ENCODE measurements around the gene OPTN. TPM values are rescaled to one million over a fixed set of nuclear protein-coding genes. Genes with fewer than 3 reads are reported as not detected.

The OPTN gene
- polyA plus RNA-seq, 3 donors, result 1.4 to 3.7 (median 2.6) TPM

GRCh38 chr10:13118784-13119410, 18.9 kb downstream of the OPTN start:
- Histone ChIP-seq H3K9ac (ENCODE audit: insufficient read depth, low read length, poor library complexity, severe bottlenecking) (no peak overlapping the region), H3K4me3 (replicated peaks in 1 of 3; ENCODE audit: low read depth in 2 of 3, low read length in 3 of 3) (no peak overlapping the region), H3K27me3 (ENCODE audit: control insufficient read depth in 2 of 2, insufficient read depth in 2 of 2, low read length in 2 of 2) (peaks cover 43 to 60% of the 10 kb centered on the region in 2 donors), H2AFZ (ENCODE audit: insufficient read depth, low read depth, low read length, poor library complexity, severe bottlenecking) (no peak overlapping the region), H3K27ac (ENCODE audit: low read depth in 1 of 2, low read length in 2 of 2) (no peak overlapping the region), H3K4me1 (ENCODE audit: control insufficient read depth in 1 of 2, insufficient read depth in 2 of 2, low read length in 2 of 2) (peaks cover 17% of the 10 kb centered on the region in 2 donors), H4K20me1 (ENCODE audit: insufficient read depth, low read length) (no peaks in the 10 kb centered on the region), H3K36me3 (replicated peaks in 1 of 2; ENCODE audit: control insufficient read depth in 1 of 2, insufficient read depth in 2 of 2, low read length in 2 of 2) (no peaks in the 10 kb centered on the region), H3K79me2 (ENCODE audit: insufficient read depth, low read length) (no peaks in the 10 kb centered on the region), H3K9me3 (replicated peaks in 1 of 2; ENCODE audit: control insufficient read depth in 1 of 2, insufficient read depth in 1 of 2, low read length in 2 of 2) (peaks cover 0 to 4% of the 10 kb centered on the region in 2 donors), H3K4me2 (replicated peaks; ENCODE audit: extremely low read depth, low read length, poor library complexity, severe bottlenecking) (no peak overlapping the region)
- Mint-ChIP-seq H3K4me3 (peak overlapping the region in 1 of 2 donors; percentile 74), H3K27me3 (ENCODE audit: low read depth in 3 of 3) (peaks cover 38 to 67% (median 62%) of the 10 kb centered on the region in 3 donors), H3K36me3 (peaks cover 6 to 21% of the 10 kb centered on the region in 2 donors), H3K9me3 (peaks cover 0 to 13% (median 2%) of the 10 kb centered on the region in 7 donors), H3K4me1 (peaks cover 34% of the 10 kb centered on the region), H3K27ac (peak overlapping the region in 3 of 7 donors; percentile 13 to 53 (median 22))
- no peak for TF ChIP-seq CTCF (IDR thresholded peaks at IDR 0.05)
- DNase-seq, result no peak
- intact Hi-C loops (cut with micrococcal nuclease), result no loop called here
- WGBS (ENCODE audit: insufficient coverage), result 100% methylated on average over 1 of the region's 3 CpGs

DNA sequence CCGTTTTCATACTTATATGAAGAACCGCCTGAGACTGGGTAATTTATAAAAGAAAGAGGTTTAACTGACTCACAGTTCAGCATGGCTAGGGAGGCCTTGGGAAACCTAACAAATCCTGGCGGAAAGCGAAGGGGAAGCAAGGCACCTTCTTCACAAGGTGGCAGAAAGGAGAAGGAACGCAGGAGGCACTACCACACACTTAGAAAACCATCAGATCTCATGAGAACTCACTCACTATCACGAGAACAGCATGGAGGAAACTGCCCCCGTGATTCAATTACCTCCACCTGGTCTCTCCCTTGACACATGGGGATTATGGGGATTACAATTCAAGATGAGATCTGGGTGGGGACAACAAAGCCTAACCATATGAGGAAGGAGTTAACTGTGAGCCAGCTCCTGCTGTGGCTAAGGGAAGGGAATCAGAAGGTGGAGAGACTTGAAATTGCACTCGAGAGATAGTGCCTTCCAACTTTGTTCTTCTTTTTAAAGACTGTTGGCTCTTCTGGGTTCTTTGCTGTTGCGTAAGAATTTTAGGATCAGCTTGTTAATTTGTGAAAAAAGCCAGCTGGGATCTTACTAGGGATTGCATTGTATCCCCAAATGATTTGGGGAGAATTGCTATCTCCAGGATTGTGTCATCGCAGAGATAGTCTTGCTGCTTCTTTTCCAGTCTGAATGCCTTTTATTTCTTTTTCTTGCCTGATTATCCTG, 21.0 kb downstream of the OPTN start:
- peaks cover 0 to 4% of the 10 kb centered on the region in 2 donors for H3K9me3 ChIP-seq (replicated peaks in 1 of 2; ENCODE audit: control insufficient read depth in 1 of 2, insufficient read depth in 1 of 2, low read length in 2 of 2)
- no peak for DNase-seq
- peak overlapping the region in 1 of 2 donors; percentile 85 for H3K4me3 Mint-ChIP-seq
- peaks cover 6 to 23% of the 10 kb centered on the region in 2 donors for H3K36me3 Mint-ChIP-seq
- H4K20me1 ChIP-seq (ENCODE audit: insufficient read depth, low read length), result no peaks in the 10 kb centered on the region
- peaks cover 0 to 13% (median 2%) of the 10 kb centered on the region in 7 donors for H3K9me3 Mint-ChIP-seq
- no peak overlapping the region for H3K27ac ChIP-seq (ENCODE audit: low read depth in 1 of 2, low read length in 2 of 2)
- no peaks in the 10 kb centered on the region for H3K36me3 ChIP-seq (replicated peaks in 1 of 2; ENCODE audit: control insufficient read depth in 1 of 2, insufficient read depth in 2 of 2, low read length in 2 of 2)
- no peak overlapping the region for H3K4me2 ChIP-seq (replicated peaks; ENCODE audit: extremely low read depth, low read length, poor library complexity, severe bottlenecking)
- WGBS (ENCODE audit: insufficient coverage), result 57% methylated on average over 4 of the region's 10 CpGs
- no peak overlapping the region for H3K4me3 ChIP-seq (replicated peaks in 1 of 3; ENCODE audit: low read depth in 2 of 3, low read length in 3 of 3)
- intact Hi-C loops (cut with micrococcal nuclease), result no loop called here
- H3K4me1 Mint-ChIP-seq, result peaks cover 34% of the 10 kb centered on the region
- H3K27ac Mint-ChIP-seq, result peak overlapping the region in 2 of 7 donors; percentile 0 to 4
- H3K79me2 ChIP-seq (ENCODE audit: insufficient read depth, low read length), result no peaks in the 10 kb centered on the region
- no peak overlapping the region for H2AFZ ChIP-seq (ENCODE audit: insufficient read depth, low read depth, low read length, poor library complexity, severe bottlenecking)
- H3K27me3 ChIP-seq (ENCODE audit: control insufficient read depth in 2 of 2, insufficient read depth in 2 of 2, low read length in 2 of 2), result peaks cover 40 to 60% of the 10 kb centered on the region in 2 donors
- peaks cover 36 to 72% (median 60%) of the 10 kb centered on the region in 3 donors for H3K27me3 Mint-ChIP-seq (ENCODE audit: low read depth in 3 of 3)
- no peak overlapping the region for H3K9ac ChIP-seq (ENCODE audit: insufficient read depth, low read length, poor library complexity, severe bottlenecking)
- peaks cover 17% of the 10 kb centered on the region in 2 donors for H3K4me1 ChIP-seq (ENCODE audit: control insufficient read depth in 1 of 2, insufficient read depth in 2 of 2, low read length in 2 of 2)
- TF ChIP-seq CTCF (IDR thresholded peaks at IDR 0.05), result no peak
